Activated naive CD8-positive, alpha-beta T cell treated with anti-CD3 and anti-CD28 coated beads, Interleukin-2, amount 10 ng/mL, durations not matched to agents 7 days and 5 days (primary cell): ENCODE measurements around the gene DEGS2. TPM values are rescaled to one million over a fixed set of nuclear protein-coding genes. Genes with fewer than 3 reads are reported as not detected.

ENCODE experiments used
- ATAC-seq: fragments of 150-1000 bp; cut with Tn5 transposase; one replicate; pipeline ENCODE4 v1.10.0; 2021; ENCODE audit warnings: low read depth, moderate library complexity
- POLR2A ChIA-PET: fragments of 350-600 bp; sonication (Branson Sonifier 250); formaldehyde crosslinking; loops from one replicate; lab custom pipeline; 2021; ENCODE audit warnings: antibody characterized with exemption; lab: Charles Lee
- DNase-seq: peaks from one replicate; pipeline ENCODE4 v3.0.0; 2021
- H3K27ac Mint-ChIP-seq: one replicate; pipeline ENCODE4 v1.8.0; 2022; ENCODE audit warnings: mild to moderate bottlenecking, mixed read lengths
- H3K27me3 Mint-ChIP-seq: one replicate; pipeline ENCODE4 v1.8.0; 2022; ENCODE audit warnings: mild to moderate bottlenecking, moderate library complexity, mixed read lengths
- H3K36me3 Mint-ChIP-seq: one replicate; pipeline ENCODE4 v1.8.0; 2021; ENCODE audit warnings: mild to moderate bottlenecking, mixed read lengths
- H3K4me1 Mint-ChIP-seq: one replicate; pipeline ENCODE4 v1.8.0; 2021; ENCODE audit warnings: mixed read lengths
- H3K4me3 Mint-ChIP-seq: one replicate; pipeline ENCODE4 v1.8.0; 2022; ENCODE audit warnings: mild to moderate bottlenecking, moderate library complexity, mixed read lengths
- H3K9me3 Mint-ChIP-seq: one replicate; pipeline ENCODE4 v1.8.0; 2021; ENCODE audit warnings: mixed read lengths
- total RNA-seq, 2 experiments: library from RNA; stranded (reverse); gene quantifications; one replicate each; pipeline ENCODE4 v1.2.3, GENCODE V29; 2021

DEGS2 gene
- total RNA-seq, 2 experiments from 2014 or later = 0.14 to 0.28 TPM

- Mint-ChIP-seq H3K27ac (peak overlapping the region; percentile 84), H3K4me3 (no peak overlapping the region), H3K27me3 (no peaks in the 10 kb centered on the region), H3K4me1 (peaks cover 69% of the 10 kb centered on the region), H3K9me3 (no peaks in the 10 kb centered on the region), H3K36me3 (peaks cover 51% of the 10 kb centered on the region)
- peak; percentile 50 for ATAC-seq
- peak; percentile 87 for DNase-seq
- POLR2A ChIA-PET = interaction anchor here (0.6 to 10.9 kb wide), 9 partner anchors 8 to 85 kb away, joined by 3 to 198 read pairs (median 4); partner anchors contain the start of gene EVL
Measured at GRCh38 chr14:100108042-100108825, 51.2 kb downstream of the DEGS2 start.

DNA sequence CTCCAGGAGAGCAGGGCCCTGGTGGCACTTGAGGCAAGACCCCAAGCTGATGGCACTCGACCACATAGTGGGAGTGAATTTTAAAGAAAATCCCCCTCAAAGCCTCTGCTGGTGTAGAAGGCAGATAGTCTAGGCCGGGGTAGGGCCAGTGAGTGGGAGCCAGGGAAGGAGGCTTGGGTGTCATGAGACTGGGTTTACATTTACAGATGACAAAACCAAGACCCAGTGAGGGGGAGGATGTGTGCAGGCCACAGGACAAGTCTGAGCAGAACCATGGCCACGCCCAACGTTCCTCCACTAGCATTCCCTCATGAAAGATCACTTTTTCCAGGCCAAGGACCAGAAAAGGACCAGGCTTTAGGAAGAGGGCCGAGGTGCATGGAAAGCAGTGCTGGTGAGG, 52.2 kb downstream of the DEGS2 start:
- Mint-ChIP-seq H3K36me3 (peaks cover 47% of the 10 kb centered on the region), H3K4me1 (peaks cover 68% of the 10 kb centered on the region), H3K27me3 (no peaks in the 10 kb centered on the region), H3K9me3 (no peaks in the 10 kb centered on the region), H3K4me3 (peak overlapping the region; percentile 42), H3K27ac (peak overlapping the region; percentile 84)
- ATAC-seq = no peak
- DNase-seq = peak; percentile 40
- POLR2A ChIA-PET = interaction anchor here (0.6 to 10.9 kb wide), 5 partner anchors 25 to 86 kb away, joined by 3 to 198 read pairs (median 11); partner anchors contain the start of gene EVL

- peak overlapping the region; percentile 42 for H3K4me3 Mint-ChIP-seq
- no peaks in the 10 kb centered on the region for H3K27me3 Mint-ChIP-seq
- peak; percentile 40 for DNase-seq
- H3K9me3 Mint-ChIP-seq = no peaks in the 10 kb centered on the region
- peak; percentile 35 for ATAC-seq
- peak overlapping the region; percentile 84 for H3K27ac Mint-ChIP-seq
- H3K4me1 Mint-ChIP-seq = peaks cover 72% of the 10 kb centered on the region
- POLR2A ChIA-PET = interaction anchor here (0.8 to 10.9 kb wide), 9 partner anchors 9 to 135 kb away, joined by 3 to 198 read pairs (median 5); partner anchors contain the start of gene EVL
- H3K36me3 Mint-ChIP-seq = peaks cover 49% of the 10 kb centered on the region
Measured at GRCh38 chr14:100106250-100107112, 53.0 kb downstream of the DEGS2 start.

DNA sequence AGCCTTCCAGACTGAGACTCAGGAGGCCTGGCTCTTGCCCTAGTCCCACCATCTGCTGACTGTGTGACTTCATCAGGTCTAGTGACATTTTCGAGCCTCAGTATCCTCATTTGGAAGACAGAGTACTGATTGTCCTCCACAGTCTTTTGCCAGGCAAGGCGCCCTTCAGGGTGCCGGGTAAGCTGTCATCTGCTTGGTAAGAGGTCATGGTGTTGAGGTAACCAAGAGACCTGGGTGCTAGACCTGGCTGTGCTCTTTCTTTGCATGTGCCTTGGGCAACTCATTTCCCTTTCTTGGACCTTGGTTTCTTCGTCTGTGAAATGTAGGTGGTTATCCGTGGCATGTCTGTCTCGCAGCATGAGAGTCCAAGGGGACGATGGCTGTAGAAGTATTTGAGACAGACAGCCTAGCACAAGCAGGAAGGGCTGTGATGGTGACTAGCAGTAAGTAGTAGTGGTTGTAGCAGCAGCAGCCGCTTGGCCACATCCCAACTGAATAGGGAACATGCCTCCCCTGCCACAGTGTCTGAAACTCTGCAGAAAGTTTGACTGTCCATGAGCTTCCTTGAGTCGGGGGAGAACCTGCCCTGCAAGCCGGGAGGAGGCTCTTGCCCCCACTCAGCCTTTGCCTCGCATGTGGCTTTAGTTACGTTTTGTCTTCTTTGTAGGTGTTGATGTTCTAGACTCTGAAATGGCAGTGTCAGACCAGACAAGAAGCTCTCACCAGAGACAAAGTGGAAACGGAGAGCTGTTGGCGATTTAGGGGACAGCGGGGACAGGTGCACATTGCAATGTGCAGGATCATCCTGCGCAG, 53.9 kb downstream of the DEGS2 start:
- no peaks in the 10 kb centered on the region for H3K27me3 Mint-ChIP-seq
- DNase-seq (peak; percentile 47), ATAC-seq (peak; percentile 44)
- peaks cover 75% of the 10 kb centered on the region for H3K4me1 Mint-ChIP-seq
- peak overlapping the region; percentile 42 for H3K4me3 Mint-ChIP-seq
- POLR2A ChIA-PET = interaction anchor here (0.6 to 10.9 kb wide), 10 partner anchors 8 to 277 kb away, joined by 3 to 198 read pairs (median 5); partner anchors contain the start of gene EVL
- H3K9me3 Mint-ChIP-seq = no peaks in the 10 kb centered on the region
- H3K27ac Mint-ChIP-seq = peak overlapping the region; percentile 84
- peaks cover 51% of the 10 kb centered on the region for H3K36me3 Mint-ChIP-seq

DNA sequence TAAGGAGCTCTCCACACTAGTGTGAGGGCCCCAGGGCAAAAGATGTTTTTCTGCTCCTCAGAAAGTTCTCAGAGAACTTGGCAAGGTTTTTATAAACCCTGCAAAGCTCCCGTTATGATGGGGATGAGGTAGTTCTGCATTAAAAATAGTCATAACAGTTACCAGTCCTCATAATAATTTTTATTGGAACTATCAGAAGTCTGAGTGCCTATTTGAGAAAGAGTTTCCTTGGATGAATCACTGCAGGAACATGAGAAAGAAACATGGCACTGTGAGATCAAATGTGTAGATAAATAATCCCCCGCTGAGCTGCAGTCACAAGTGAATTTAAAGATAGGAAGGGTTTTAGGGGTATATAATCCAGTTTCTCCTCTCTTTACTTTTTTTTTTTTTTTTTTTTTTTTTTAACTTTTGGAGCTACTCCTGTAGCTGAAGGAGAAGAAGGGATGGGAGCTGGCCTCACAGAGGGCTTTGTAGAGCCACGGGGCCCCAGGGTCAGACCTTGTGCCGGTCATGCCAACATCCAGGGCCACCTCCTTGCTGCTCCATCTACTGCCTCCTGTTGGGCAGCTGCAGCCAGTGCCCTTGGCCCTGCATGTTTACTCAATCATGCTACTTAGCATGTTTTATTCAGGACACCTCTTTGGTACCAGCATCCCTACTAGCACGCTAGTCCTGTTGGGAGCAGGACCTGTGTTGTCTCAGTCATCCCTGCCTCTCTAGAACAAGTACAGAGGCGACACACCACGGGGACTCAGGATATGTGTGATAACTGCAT, 54.7 kb downstream of the DEGS2 start:
- ATAC-seq (no peak), DNase-seq (peak; percentile 32)
- H3K4me1 Mint-ChIP-seq = peaks cover 81% of the 10 kb centered on the region
- peak overlapping the region; percentile 84 for H3K27ac Mint-ChIP-seq
- H3K36me3 Mint-ChIP-seq = peaks cover 57% of the 10 kb centered on the region
- H3K4me3 Mint-ChIP-seq = peak overlapping the region; percentile 70
- no peaks in the 10 kb centered on the region for H3K27me3 Mint-ChIP-seq
- H3K9me3 Mint-ChIP-seq = no peaks in the 10 kb centered on the region
- POLR2A ChIA-PET = interaction anchor here (0.6 to 10.9 kb wide), 7 partner anchors 12 to 278 kb away, joined by 4 to 198 read pairs (median 6); partner anchors contain the start of gene EVL

GRCh38 chr14:100104006-100104352, 55.5 kb downstream of the DEGS2 start:
- POLR2A ChIA-PET = interaction anchor here (1.1 to 10.9 kb wide), 5 partner anchors 10 to 34 kb away, joined by 4 to 198 read pairs (median 7); partner anchors contain the start of gene EVL
- peaks cover 82% of the 10 kb centered on the region for H3K4me1 Mint-ChIP-seq

GRCh38 chr14:100103250-100104005, 56.0 kb downstream of the DEGS2 start:
- no peaks in the 10 kb centered on the region for H3K9me3 Mint-ChIP-seq
- ATAC-seq = peak; percentile 7
- POLR2A ChIA-PET = interaction anchor here (0.6 to 10.9 kb wide), 6 partner anchors 9 to 84 kb away, joined by 3 to 198 read pairs (median 6); partner anchors contain the start of gene EVL
- no peaks in the 10 kb centered on the region for H3K27me3 Mint-ChIP-seq
- peaks cover 84% of the 10 kb centered on the region for H3K4me1 Mint-ChIP-seq
- DNase-seq = peak; percentile 39
- H3K4me3 Mint-ChIP-seq = peak overlapping the region; percentile 70
- H3K36me3 Mint-ChIP-seq = peaks cover 54% of the 10 kb centered on the region
- H3K27ac Mint-ChIP-seq = peak overlapping the region; percentile 80

More at GRCh38 chr14:100104006-100104352, 55.5 kb downstream of the DEGS2 start:
- no peaks in the 10 kb centered on the region for H3K9me3 Mint-ChIP-seq
- peak overlapping the region; percentile 80 for H3K27ac Mint-ChIP-seq
- H3K4me3 Mint-ChIP-seq = peak overlapping the region; percentile 70
- DNase-seq (no peak), ATAC-seq (no peak)
- no peaks in the 10 kb centered on the region for H3K27me3 Mint-ChIP-seq
- H3K36me3 Mint-ChIP-seq = peaks cover 54% of the 10 kb centered on the region

DNA sequence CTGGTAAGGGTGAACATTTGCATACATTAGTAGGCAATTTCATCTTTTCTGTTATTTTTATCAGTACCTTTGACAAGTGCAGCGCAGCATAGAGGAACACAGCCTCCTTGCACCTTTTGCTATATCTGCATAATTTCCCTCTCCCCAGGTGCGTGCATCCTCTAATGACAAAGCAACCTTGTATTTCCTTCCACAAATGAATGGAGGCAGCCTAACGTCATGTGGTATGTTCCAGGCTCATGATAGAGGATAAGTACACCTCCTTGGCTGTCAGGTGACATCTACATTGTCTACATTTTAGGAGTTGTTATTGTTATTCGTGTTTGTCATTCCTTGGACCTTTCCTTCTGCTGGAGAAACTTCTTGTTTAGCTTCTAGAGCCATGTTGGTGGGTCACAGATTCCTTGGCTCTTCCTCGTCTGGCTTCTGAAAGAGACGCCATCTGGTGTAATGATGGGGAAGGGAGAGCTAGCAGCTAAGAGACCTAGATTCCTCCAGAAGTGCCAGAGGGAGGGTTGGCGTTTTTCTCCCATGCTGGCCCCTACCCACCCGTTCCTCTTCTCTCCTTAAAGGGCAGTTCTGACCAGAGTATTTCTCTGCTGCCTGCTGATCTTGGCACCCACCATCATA, 57.2 kb downstream of the DEGS2 start:
- Mint-ChIP-seq H3K36me3 (peaks cover 59% of the 10 kb centered on the region), H3K9me3 (no peaks in the 10 kb centered on the region), H3K27ac (peak overlapping the region; percentile 66), H3K27me3 (no peaks in the 10 kb centered on the region), H3K4me1 (peaks cover 82% of the 10 kb centered on the region), H3K4me3 (peak overlapping the region; percentile 36)
- ATAC-seq = no peak
- POLR2A ChIA-PET = interaction anchor here (4.7 to 10.9 kb wide), 2 partner anchors 22 to 32 kb away, joined by 74 to 198 read pairs; partner anchors contain the start of gene EVL
- DNase-seq = no peak

DNA sequence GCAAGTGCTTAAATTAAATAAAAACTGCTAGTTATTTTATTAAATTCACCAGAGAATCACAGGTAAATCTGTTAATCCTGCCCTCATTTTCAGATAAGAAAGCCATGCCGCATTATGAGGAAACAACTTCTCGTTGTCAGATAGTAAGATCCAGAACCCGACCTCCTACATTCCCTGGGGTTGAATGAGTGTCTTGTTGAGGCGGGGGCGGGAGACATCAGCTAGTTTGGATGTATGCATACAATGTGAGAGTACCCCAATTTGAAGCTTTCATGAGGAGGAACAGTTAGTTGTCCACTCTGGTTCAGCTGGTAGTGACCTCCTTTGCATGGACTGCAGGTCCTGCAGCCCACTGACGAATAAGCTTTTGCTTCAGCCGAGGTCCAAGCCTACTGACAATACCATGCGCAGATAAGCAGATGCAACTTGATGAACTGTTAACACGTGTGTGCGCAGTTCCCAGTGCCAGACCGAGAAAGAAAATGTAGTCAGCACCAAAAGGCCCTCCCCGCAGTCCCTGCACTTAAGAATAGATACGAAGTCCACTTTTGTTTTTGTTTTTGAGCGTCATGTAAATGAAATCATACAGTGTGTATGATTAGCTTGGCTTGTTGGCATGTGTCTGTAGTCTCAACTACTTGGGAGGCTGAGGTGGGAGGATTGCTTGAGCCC, 59.3 kb downstream of the DEGS2 start:
- Mint-ChIP-seq H3K9me3 (no peaks in the 10 kb centered on the region), H3K27ac (peak overlapping the region; percentile 49), H3K4me1 (peaks cover 81% of the 10 kb centered on the region), H3K27me3 (no peaks in the 10 kb centered on the region), H3K36me3 (peaks cover 54% of the 10 kb centered on the region), H3K4me3 (peak overlapping the region; percentile 43)
- no peak for ATAC-seq
- POLR2A ChIA-PET = interaction anchor here (0.6 to 2.4 kb wide), 10 partner anchors 8 to 129 kb away, joined by 3 to 13 read pairs (median 4); partner anchors contain the start of gene EVL
- no peak for DNase-seq

- POLR2A ChIA-PET = interaction anchor here (1.3 to 1.7 kb wide), 3 partner anchors 8 to 31 kb away, joined by 3 to 5 read pairs (median 4); no protein-coding TSS in a partner anchor
- H3K36me3 Mint-ChIP-seq = peaks cover 56% of the 10 kb centered on the region
- peaks cover 81% of the 10 kb centered on the region for H3K4me1 Mint-ChIP-seq
- DNase-seq (no peak), ATAC-seq (no peak)
- H3K27me3 Mint-ChIP-seq = no peaks in the 10 kb centered on the region
- peak overlapping the region; percentile 74 for H3K27ac Mint-ChIP-seq
- no peaks in the 10 kb centered on the region for H3K9me3 Mint-ChIP-seq
- H3K4me3 Mint-ChIP-seq = peak overlapping the region; percentile 63
Measured at GRCh38 chr14:100098171-100098570, 61.3 kb downstream of the DEGS2 start.
